Nucleus accumbens (tissue), 56 donors: ENCODE measurements around the gene PSAP.
"Not testable (repeated sequence)": the region's sequence is repeated elsewhere in the genome, so short reads cannot be mapped to it uniquely, and the experiment has no call there.

Source experiments
- DNase-seq, 56 donors: peaks; one replicate each; lab custom pipeline; 2025; lab: John Stamatoyannopoulos, UW

Gene PSAP

DNA sequence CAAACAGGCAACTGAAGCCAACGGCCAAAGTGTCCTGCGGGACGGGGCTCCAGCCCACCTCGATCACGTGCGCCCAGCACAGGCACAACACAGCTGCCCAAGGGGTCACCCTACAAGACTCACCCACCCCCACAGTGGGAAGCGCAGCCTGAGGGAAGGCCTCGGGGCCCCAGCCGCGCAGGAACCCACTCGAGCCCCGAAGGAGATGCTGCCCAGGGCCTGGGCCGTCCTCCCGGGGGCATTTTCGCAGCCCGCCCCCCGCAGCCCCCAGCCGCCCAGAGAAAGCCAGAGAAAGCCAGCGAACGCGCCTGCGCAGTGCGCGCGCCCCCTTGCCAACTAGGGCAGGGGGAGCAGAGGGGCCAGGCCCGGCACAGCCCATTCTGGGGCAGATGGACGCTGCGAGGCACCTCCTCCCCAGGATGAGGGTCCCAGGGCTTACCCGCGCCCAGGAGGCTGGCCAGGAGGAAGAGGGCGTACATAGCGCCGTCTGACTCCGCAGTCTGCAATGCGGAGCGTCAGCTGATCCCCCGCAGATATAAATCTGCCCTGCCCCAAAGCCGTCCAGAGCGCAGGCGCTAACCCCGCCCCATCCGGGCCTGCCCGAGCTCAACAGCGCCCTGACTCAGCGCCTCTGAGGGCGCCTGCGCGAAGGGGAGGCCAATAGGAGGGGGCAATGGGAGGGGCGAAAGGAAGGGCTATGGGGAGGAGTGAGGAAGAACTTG is at the start of gene PSAP:
Gene PSAP, minus strand, starts transcription at position 509 of the 722 bp plus-strand sequence. Its CDS starts 30 bp downstream, at position 479.
- peak; percentile 76 to 99 (median 95) for DNase-seq

GRCh38 chr10:71900441-71901180 is 49.6 kb upstream of the PSAP start:
- DNase-seq: no peak

GRCh38 chr10:71899665-71900412 is 48.8 kb upstream of the PSAP start:
- DNase-seq: no peak

GRCh38 chr10:71898346-71898745 is 47.3 kb upstream of the PSAP start:
- DNase-seq: not testable (repeated sequence)

- DNase-seq: no peak
These were observed 42.9 kb upstream of the PSAP start for GRCh38 chr10:71893920-71894319.

DNA sequence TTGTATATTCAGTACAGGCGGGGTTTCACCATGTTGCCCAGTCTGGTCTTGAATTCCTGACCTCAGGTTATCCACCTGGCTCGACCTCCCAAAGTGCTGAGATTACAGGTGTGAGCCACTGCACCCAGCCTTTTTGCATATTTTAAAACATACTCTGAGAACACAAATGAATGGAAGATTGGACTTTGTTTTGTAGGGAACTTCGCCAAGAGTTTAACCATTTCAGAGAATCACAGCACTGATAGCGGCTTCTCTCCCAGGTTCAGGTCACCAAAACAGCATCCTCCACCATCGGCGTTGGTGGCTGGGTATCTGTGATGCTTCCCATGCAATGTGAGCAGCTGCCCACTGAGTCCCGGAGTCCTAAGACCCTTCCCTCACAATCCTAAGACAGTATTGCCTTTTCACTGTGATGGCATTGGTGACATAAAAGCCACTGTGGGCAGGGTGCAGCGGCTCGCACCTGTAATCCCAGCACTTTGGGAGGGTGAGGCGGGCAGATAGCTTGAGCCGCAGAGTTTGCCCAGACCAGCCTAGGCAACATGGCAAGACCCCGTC is 42.3 kb upstream of the PSAP start:
- no peak for DNase-seq

- no peak for DNase-seq
These were observed 40.4 kb upstream of the PSAP start for GRCh38 chr10:71891437-71891836.

- DNase-seq: peak in 2 of 56 donors; percentile 20 to 47
These were observed 38.4 kb upstream of the PSAP start for GRCh38 chr10:71889388-71889987.

GRCh38 chr10:71888623-71889387 is 37.8 kb upstream of the PSAP start:
- peak in 54 of 56 donors; percentile 17 to 89 (median 75) for DNase-seq

DNA sequence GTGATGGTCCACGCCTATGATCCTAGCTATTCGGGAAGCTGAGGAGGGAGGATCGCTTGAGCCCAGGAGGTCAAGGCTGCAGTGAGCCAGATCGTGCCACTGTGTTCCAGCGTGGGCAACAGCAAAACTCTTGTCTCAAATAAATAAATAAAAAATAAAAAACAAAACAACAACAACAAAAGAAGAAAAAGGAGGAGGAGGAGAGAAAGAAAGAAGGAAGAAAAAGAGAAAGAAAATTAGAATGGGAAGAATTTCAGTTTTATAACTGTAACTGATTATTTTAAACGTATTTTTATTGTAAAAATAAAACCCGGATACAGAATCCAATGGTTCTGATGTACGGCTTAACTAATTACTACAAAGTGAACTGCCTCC is 37.2 kb upstream of the PSAP start:
- DNase-seq: no peak

- no peak for DNase-seq
These were observed 36.7 kb upstream of the PSAP start for GRCh38 chr10:71887743-71888142.

- peak in 1 of 56 donors; percentile 13 for DNase-seq
These were observed 32.0 kb upstream of the PSAP start for GRCh38 chr10:71882813-71883659.

- DNase-seq: no peak
These were observed 30.8 kb upstream of the PSAP start for GRCh38 chr10:71881647-71882355.

DNA sequence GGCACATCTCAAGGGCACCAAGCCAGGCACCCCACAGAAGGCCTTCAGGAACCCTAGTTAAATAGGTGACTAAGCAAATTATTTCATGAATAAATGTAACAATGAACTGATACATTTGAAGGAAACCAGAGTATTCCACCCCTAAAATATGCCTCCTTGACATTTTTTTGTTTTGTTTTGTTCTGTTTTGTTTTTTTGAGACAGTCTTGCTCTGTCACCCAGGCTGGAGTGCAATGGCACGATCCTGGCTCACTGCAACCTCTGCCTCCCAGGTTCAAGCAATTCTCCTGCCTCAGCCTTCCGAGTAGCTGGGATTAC is 30.2 kb upstream of the PSAP start:
- DNase-seq: not testable (repeated sequence)

GRCh38 chr10:71880425-71881306 is 29.6 kb upstream of the PSAP start:
- peak in 27 of 56 donors; percentile 12 to 62 (median 31) for DNase-seq

GRCh38 chr10:71878327-71879034 is 27.4 kb upstream of the PSAP start:
- peak in 1 of 56 donors; percentile 11 for DNase-seq

- no peak for DNase-seq
These were observed 26.8 kb upstream of the PSAP start for GRCh38 chr10:71877821-71878220.
